Measurements from ENCODE around the gene ETFBKMT. TPM values are rescaled to one million over a fixed set of nuclear protein-coding genes. Genes with fewer than 3 reads are reported as not detected.

The ETFBKMT gene
- total and polyA plus RNA-seq, 2 of the 13 experiments (the other 11 are each of a cell fraction or from before 2014, with no cell fraction given), result 0.62 to 0.93 TPM

DNA sequence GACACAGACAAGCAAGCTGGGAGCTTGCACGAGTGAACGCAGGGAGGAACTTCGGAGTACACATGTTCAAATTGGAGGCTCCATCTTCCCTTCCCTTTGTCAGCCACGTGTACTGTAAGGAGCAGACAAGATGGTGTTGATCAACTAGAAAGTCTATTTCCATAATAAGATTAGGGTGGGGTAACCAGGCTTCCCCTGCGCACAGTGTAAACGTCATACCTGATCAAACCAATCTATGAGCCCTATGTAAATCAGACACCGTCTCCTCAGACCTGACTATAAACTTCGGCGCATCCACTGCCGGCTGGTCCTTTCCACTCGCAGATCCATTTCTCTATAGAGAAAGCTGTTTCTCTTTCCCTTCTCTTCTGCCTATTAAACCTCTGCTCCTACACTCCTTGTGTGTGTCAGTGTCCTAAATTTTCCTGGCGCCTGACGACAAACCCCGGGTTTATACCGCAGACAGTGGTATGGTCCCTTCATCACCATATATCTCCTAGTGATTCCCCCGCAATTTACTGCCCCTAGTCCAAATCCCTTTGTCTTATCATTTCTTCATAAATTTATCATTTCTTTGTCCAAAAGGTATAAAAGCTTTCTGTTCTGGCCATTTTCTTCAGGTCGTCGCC is 7.5 kb upstream of the ETFBKMT start:
- H3K4me1 ChIP-seq (ENCODE audit: insufficient read depth, low read length), result peaks cover 36% of the 10 kb centered on the region
- FAIRE-seq (no peak), DNase-seq (ENCODE audit: low spot score) (no peak), ATAC-seq (peak; percentile 30)
- no TSS peak for BruUV-seq (replicated peaks)
- H3K36me3 ChIP-seq (replicated peaks in 1 of 2; ENCODE audit: control insufficient read depth in 1 of 2, insufficient read depth in 2 of 2, low read length in 2 of 2), result no peaks in the 10 kb centered on the region
- WGBS (ENCODE audit: low lambda C conversion rate), result 67% methylated on average over 16 of the region's 18 CpGs
- no peaks in the 10 kb centered on the region for H3K9me3 ChIP-seq (ENCODE audit: low read length)
- ChIA-PET POLR2A (interaction anchor here (1.3 kb wide), 1 partner anchor 660 kb away, joined by 5 read pairs; no protein-coding TSS in a partner anchor), CTCF (ENCODE audit: low intra/inter-chr PET ratio, low total read pairs) (no interaction called here)
- H3K4me2 ChIP-seq (ENCODE audit: low read depth, low read length), result peak overlapping the region; percentile 67
- H3K27me3 ChIP-seq (ENCODE audit: control insufficient read depth in 1 of 2, insufficient read depth in 2 of 2, low read length in 2 of 2), result peaks cover 0 to 8% of the 10 kb centered on the region in 2 experiments; a peak in 2 of 5 replicates
- H3K79me2 ChIP-seq (ENCODE audit: insufficient read depth, low read length), result no peaks in the 10 kb centered on the region
- intact Hi-C loops (cut with micrococcal nuclease; ENCODE audit: unreplicated experiment), result loop anchor here (2.0 to 5.0 kb wide), 2 partner anchors 410 to 651 kb away; no protein-coding TSS in a partner anchor
- no peak overlapping the region for H3K9ac ChIP-seq (ENCODE audit: insufficient read depth, low read depth, low read length)
- peak overlapping the region; percentile 70 for H2AFZ ChIP-seq (ENCODE audit: low read length)
- no peaks in the 10 kb centered on the region for H4K20me1 ChIP-seq (ENCODE audit: insufficient read depth, low read length)
- H3K4me3 ChIP-seq (replicated peaks in 1 of 3; ENCODE audit: insufficient read depth in 1 of 3, low read depth in 2 of 3, low read length in 3 of 3), result peak overlapping the region in 2 of 3 experiments; percentile 51 to 66; a peak in 3 of 6 replicates
- no peak overlapping the region for H3K27ac ChIP-seq (ENCODE audit: extremely low read length, insufficient read depth, low read length)
- in situ Hi-C loops (cut with HindIII; ENCODE audit: extremely low pct_ligation_motif_present, low pct_unique_long_range_greater_than_20kb), result loop anchor here (10.0 to 25.0 kb wide), 2 partner anchors 653 to 1010 kb away; no protein-coding TSS in a partner anchor
- TF ChIP-seq CREB1 (IDR thresholded peaks at IDR 0.05), result peak; percentile 31; the same call in 1 of the 2 replicates
- TF ChIP-seq CREB1 (CRISPR knock-in tag; IDR thresholded peaks at IDR 0.05), result peak; percentile 17; the same call in 1 of the 2 replicates
- TF ChIP-seq SNAI1 (CRISPR knock-in tag; IDR thresholded peaks at IDR 0.05; ENCODE audit: borderline replicate concordance), result no peak
- no peak for TF ChIP-seq NFATC3 (CRISPR knock-in tag; IDR thresholded peaks at IDR 0.05)
- no peak for TF ChIP-seq ZNF441 (CRISPR knock-in tag; IDR thresholded peaks at IDR 0.05; ENCODE audit: borderline replicate concordance)
- TF ChIP-seq SAP130 (CRISPR knock-in tag; IDR thresholded peaks at IDR 0.05; ENCODE audit: low read depth), result no peak
- TF ChIP-seq, protein P1, sequence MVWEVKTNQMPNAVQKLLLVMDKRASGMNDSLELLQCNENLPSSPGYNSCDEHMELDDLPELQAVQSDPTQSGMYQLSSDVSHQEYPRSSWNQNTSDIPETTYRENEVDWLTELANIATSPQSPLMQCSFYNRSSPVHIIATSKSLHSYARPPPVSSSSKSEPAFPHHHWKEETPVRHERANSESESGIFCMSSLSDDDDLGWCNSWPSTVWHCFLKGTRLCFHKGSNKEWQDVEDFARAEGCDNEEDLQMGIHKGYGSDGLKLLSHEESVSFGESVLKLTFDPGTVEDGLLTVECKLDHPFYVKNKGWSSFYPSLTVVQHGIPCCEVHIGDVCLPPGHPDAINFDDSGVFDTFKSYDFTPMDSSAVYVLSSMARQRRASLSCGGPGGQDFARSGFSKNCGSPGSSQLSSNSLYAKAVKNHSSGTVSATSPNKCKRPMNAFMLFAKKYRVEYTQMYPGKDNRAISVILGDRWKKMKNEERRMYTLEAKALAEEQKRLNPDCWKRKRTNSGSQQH (CRISPR knock-in tag; IDR thresholded peaks at IDR 0.05; ENCODE audit: low read depth), result no peak
- TF ChIP-seq, protein P2, sequence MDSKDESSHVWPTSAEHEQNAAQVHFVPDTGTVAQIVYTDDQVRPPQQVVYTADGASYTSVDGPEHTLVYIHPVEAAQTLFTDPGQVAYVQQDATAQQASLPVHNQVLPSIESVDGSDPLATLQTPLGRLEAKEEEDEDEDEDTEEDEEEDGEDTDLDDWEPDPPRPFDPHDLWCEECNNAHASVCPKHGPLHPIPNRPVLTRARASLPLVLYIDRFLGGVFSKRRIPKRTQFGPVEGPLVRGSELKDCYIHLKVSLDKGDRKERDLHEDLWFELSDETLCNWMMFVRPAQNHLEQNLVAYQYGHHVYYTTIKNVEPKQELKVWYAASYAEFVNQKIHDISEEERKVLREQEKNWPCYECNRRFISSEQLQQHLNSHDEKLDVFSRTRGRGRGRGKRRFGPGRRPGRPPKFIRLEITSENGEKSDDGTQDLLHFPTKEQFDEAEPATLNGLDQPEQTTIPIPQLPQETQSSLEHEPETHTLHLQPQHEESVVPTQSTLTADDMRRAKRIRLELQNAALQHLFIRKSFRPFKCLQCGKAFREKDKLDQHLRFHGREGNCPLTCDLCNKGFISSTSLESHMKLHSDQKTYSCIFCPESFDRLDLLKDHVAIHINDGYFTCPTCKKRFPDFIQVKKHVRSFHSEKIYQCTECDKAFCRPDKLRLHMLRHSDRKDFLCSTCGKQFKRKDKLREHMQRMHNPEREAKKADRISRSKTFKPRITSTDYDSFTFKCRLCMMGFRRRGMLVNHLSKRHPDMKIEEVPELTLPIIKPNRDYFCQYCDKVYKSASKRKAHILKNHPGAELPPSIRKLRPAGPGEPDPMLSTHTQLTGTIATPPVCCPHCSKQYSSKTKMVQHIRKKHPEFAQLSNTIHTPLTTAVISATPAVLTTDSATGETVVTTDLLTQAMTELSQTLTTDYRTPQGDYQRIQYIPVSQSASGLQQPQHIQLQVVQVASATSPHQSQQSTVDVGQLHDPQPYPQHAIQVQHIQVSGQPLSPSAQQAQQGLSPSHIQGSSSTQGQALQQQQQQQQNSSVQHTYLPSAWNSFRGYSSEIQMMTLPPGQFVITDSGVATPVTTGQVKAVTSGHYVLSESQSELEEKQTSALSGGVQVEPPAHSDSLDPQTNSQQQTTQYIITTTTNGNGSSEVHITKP (CRISPR knock-in tag; IDR thresholded peaks at IDR 0.05; ENCODE audit: low read depth), result peak; percentile 65; the same call in 1 of the 2 replicates
- no peak for TF ChIP-seq ZNF775 (CRISPR knock-in tag; IDR thresholded peaks at IDR 0.05; ENCODE audit: borderline replicate concordance)
- TF ChIP-seq RARG (CRISPR knock-in tag; IDR thresholded peaks at IDR 0.05; ENCODE audit: low read depth), result no peak
- TF ChIP-seq CREM (IDR thresholded peaks at IDR 0.05), result peak; percentile 52; the same call in 1 of the 2 replicates
- no peak for TF ChIP-seq CREM (CRISPR knock-in tag; IDR thresholded peaks at IDR 0.05)
- TF ChIP-seq, protein P3, sequence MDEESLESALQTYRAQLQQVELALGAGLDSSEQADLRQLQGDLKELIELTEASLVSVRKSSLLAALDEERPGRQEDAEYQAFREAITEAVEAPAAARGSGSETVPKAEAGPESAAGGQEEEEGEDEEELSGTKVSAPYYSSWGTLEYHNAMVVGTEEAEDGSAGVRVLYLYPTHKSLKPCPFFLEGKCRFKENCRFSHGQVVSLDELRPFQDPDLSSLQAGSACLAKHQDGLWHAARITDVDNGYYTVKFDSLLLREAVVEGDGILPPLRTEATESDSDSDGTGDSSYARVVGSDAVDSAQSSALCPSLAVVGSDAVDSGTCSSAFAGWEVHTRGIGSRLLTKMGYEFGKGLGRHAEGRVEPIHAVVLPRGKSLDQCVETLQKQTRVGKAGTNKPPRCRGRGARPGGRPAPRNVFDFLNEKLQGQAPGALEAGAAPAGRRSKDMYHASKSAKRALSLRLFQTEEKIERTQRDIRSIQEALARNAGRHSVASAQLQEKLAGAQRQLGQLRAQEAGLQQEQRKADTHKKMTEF (CRISPR knock-in tag; IDR thresholded peaks at IDR 0.05), result no peak
- TF ChIP-seq PAWR (CRISPR knock-in tag; IDR thresholded peaks at IDR 0.05; ENCODE audit: borderline replicate concordance), result no peak
- TF ChIP-seq, protein P4, sequence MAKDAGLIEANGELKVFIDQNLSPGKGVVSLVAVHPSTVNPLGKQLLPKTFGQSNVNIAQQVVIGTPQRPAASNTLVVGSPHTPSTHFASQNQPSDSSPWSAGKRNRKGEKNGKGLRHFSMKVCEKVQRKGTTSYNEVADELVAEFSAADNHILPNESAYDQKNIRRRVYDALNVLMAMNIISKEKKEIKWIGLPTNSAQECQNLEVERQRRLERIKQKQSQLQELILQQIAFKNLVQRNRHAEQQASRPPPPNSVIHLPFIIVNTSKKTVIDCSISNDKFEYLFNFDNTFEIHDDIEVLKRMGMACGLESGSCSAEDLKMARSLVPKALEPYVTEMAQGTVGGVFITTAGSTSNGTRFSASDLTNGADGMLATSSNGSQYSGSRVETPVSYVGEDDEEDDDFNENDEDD (CRISPR knock-in tag; IDR thresholded peaks at IDR 0.05; ENCODE audit: borderline replicate concordance), result no peak
- no peak for TF ChIP-seq DNMT3B (CRISPR knock-in tag; conservative IDR thresholded peaks at IDR 0.05)
- no peak for TF ChIP-seq ZBTB38 (CRISPR knock-in tag; IDR thresholded peaks at IDR 0.05)
